ENCODE measurements around the gene DNAI2. TPM values are rescaled to one million over a fixed set of nuclear protein-coding genes. Genes with fewer than 3 reads are reported as not detected.

Gene DNAI2
- total and polyA plus RNA-seq, 4 experiments from 2014 or later: 0.28 to 8.4 (median 6.0) TPM; not detected in 1

GRCh38 chr17:74335529-74336062, 61.6 kb downstream of the DNAI2 start:
- ChIA-PET POLR2A (ENCODE audit: partially characterized antibody) (no interaction called here), CTCF (ENCODE audit: partially characterized antibody) (interaction anchor here (1.9 kb wide), 1 partner anchor 33 kb away, joined by 7 read pairs; no protein-coding TSS in a partner anchor)
- Mint-ChIP-seq H3K4me1 (peaks cover 0 to 1% (median 0%) of the 10 kb centered on the region in 4 donors), H3K27me3 (no peaks in the 10 kb centered on the region), H3K9me3 (no peaks in the 10 kb centered on the region), H3K36me3 (no peaks in the 10 kb centered on the region), H3K27ac (peak overlapping the region in 1 of 7 donors; percentile 53), H3K4me3 (no peak overlapping the region)
- no peak for DNase-seq
- Histone ChIP-seq H3K9me3 (ENCODE audit: control insufficient read depth in 1 of 2, low read length in 2 of 2) (no peaks in the 10 kb centered on the region), H3K27ac (ENCODE audit: low read depth, low read length) (no peak overlapping the region), H3K36me3 (ENCODE audit: insufficient read depth, low read length) (no peaks in the 10 kb centered on the region), H3K4me1 (ENCODE audit: insufficient read depth, low read length) (no peaks in the 10 kb centered on the region), H3K27me3 (ENCODE audit: insufficient read depth, low read length) (no peaks in the 10 kb centered on the region), H3K4me3 (ENCODE audit: low read length in 2 of 2) (no peak overlapping the region)
- intact Hi-C loops (cut with micrococcal nuclease): no loop called here

GRCh38 chr17:74336307-74336706, 62.3 kb downstream of the DNAI2 start:
- intact Hi-C loops (cut with micrococcal nuclease): no loop called here
- ChIA-PET POLR2A (ENCODE audit: partially characterized antibody) (no interaction called here), CTCF (ENCODE audit: partially characterized antibody) (interaction anchor here (1.9 kb wide), 1 partner anchor 32 kb away, joined by 7 read pairs; no protein-coding TSS in a partner anchor)
- Histone ChIP-seq H3K27me3 (ENCODE audit: insufficient read depth, low read length) (no peaks in the 10 kb centered on the region), H3K9me3 (ENCODE audit: control insufficient read depth in 1 of 2, low read length in 2 of 2) (no peaks in the 10 kb centered on the region), H3K4me1 (ENCODE audit: insufficient read depth, low read length) (no peaks in the 10 kb centered on the region), H3K36me3 (ENCODE audit: insufficient read depth, low read length) (no peaks in the 10 kb centered on the region), H3K4me3 (ENCODE audit: low read length in 2 of 2) (no peak overlapping the region), H3K27ac (ENCODE audit: low read depth, low read length) (no peak overlapping the region)
- Mint-ChIP-seq H3K4me3 (no peak overlapping the region), H3K36me3 (no peaks in the 10 kb centered on the region), H3K4me1 (peaks cover 0 to 1% (median 0%) of the 10 kb centered on the region in 4 donors), H3K27me3 (no peaks in the 10 kb centered on the region), H3K27ac (no peak overlapping the region), H3K9me3 (no peaks in the 10 kb centered on the region)
- DNase-seq: no peak

GRCh38 chr17:74337834-74338500, 63.9 kb downstream of the DNAI2 start:
- Histone ChIP-seq H3K4me3 (ENCODE audit: low read length in 2 of 2) (no peak overlapping the region), H3K27ac (ENCODE audit: low read depth, low read length) (no peak overlapping the region), H3K36me3 (ENCODE audit: insufficient read depth, low read length) (no peaks in the 10 kb centered on the region), H3K9me3 (ENCODE audit: control insufficient read depth in 1 of 2, low read length in 2 of 2) (no peaks in the 10 kb centered on the region), H3K4me1 (ENCODE audit: insufficient read depth, low read length) (no peaks in the 10 kb centered on the region), H3K27me3 (ENCODE audit: insufficient read depth, low read length) (no peaks in the 10 kb centered on the region)
- Mint-ChIP-seq H3K4me1 (no peaks in the 10 kb centered on the region), H3K4me3 (no peak overlapping the region), H3K27ac (no peak overlapping the region), H3K9me3 (no peaks in the 10 kb centered on the region), H3K27me3 (no peaks in the 10 kb centered on the region), H3K36me3 (no peaks in the 10 kb centered on the region)
- CTCF ChIA-PET (ENCODE audit: partially characterized antibody): no interaction called here
- peak in 1 of 5 donors; percentile 22 for DNase-seq
- intact Hi-C loops (cut with micrococcal nuclease): no loop called here
- POLR2A ChIA-PET (ENCODE audit: partially characterized antibody): no interaction called here

- Histone ChIP-seq H3K9me3 (ENCODE audit: control insufficient read depth in 1 of 2, low read length in 2 of 2) (no peaks in the 10 kb centered on the region), H3K36me3 (ENCODE audit: insufficient read depth, low read length) (no peaks in the 10 kb centered on the region), H3K4me3 (ENCODE audit: low read length in 2 of 2) (no peak overlapping the region), H3K27me3 (ENCODE audit: insufficient read depth, low read length) (no peaks in the 10 kb centered on the region), H3K4me1 (ENCODE audit: insufficient read depth, low read length) (no peaks in the 10 kb centered on the region), H3K27ac (ENCODE audit: low read depth, low read length) (no peak overlapping the region)
- Mint-ChIP-seq H3K36me3 (no peaks in the 10 kb centered on the region), H3K27me3 (no peaks in the 10 kb centered on the region), H3K27ac (no peak overlapping the region), H3K4me3 (no peak overlapping the region), H3K4me1 (no peaks in the 10 kb centered on the region), H3K9me3 (no peaks in the 10 kb centered on the region)
- intact Hi-C loops (cut with micrococcal nuclease): no loop called here
- CTCF ChIA-PET (ENCODE audit: partially characterized antibody): no interaction called here
- POLR2A ChIA-PET (ENCODE audit: partially characterized antibody): no interaction called here
- peak in 1 of 5 donors; percentile 21 for DNase-seq
Observed at GRCh38 chr17:74339537-74340195, 65.6 kb downstream of the DNAI2 start.

GRCh38 chr17:74340470-74341023, 66.5 kb downstream of the DNAI2 start:
- POLR2A ChIA-PET (ENCODE audit: partially characterized antibody): no interaction called here

GRCh38 chr17:74342224-74342623, 68.2 kb downstream of the DNAI2 start:
- Mint-ChIP-seq H3K4me1 (no peaks in the 10 kb centered on the region), H3K36me3 (no peaks in the 10 kb centered on the region), H3K9me3 (no peaks in the 10 kb centered on the region), H3K27ac (no peak overlapping the region), H3K27me3 (no peaks in the 10 kb centered on the region), H3K4me3 (no peak overlapping the region)
- Histone ChIP-seq H3K4me3 (ENCODE audit: low read length in 2 of 2) (no peak overlapping the region), H3K4me1 (ENCODE audit: insufficient read depth, low read length) (no peaks in the 10 kb centered on the region), H3K9me3 (ENCODE audit: control insufficient read depth in 1 of 2, low read length in 2 of 2) (no peaks in the 10 kb centered on the region), H3K27ac (ENCODE audit: low read depth, low read length) (no peak overlapping the region), H3K27me3 (ENCODE audit: insufficient read depth, low read length) (no peaks in the 10 kb centered on the region), H3K36me3 (ENCODE audit: insufficient read depth, low read length) (no peaks in the 10 kb centered on the region)
- peak in 1 of 5 donors; percentile 33 for DNase-seq
- POLR2A ChIA-PET (ENCODE audit: partially characterized antibody): no interaction called here
- CTCF ChIA-PET (ENCODE audit: partially characterized antibody): no interaction called here
- intact Hi-C loops (cut with micrococcal nuclease): no loop called here

More at GRCh38 chr17:74340470-74341023, 66.5 kb downstream of the DNAI2 start:
- Mint-ChIP-seq H3K9me3 (no peaks in the 10 kb centered on the region), H3K27me3 (no peaks in the 10 kb centered on the region), H3K36me3 (no peaks in the 10 kb centered on the region), H3K4me3 (no peak overlapping the region), H3K4me1 (no peaks in the 10 kb centered on the region), H3K27ac (no peak overlapping the region)
- intact Hi-C loops (cut with micrococcal nuclease): no loop called here
- H3K27ac ChIP-seq (ENCODE audit: low read depth, low read length): no peak overlapping the region
- no peak overlapping the region for H3K4me3 ChIP-seq (ENCODE audit: low read length in 2 of 2)
- no peaks in the 10 kb centered on the region for H3K36me3 ChIP-seq (ENCODE audit: insufficient read depth, low read length)
- CTCF ChIA-PET (ENCODE audit: partially characterized antibody): no interaction called here
- H3K4me1 ChIP-seq (ENCODE audit: insufficient read depth, low read length): no peaks in the 10 kb centered on the region
- DNase-seq: no peak
- H3K9me3 ChIP-seq (ENCODE audit: control insufficient read depth in 1 of 2, low read length in 2 of 2): no peaks in the 10 kb centered on the region
- no peaks in the 10 kb centered on the region for H3K27me3 ChIP-seq (ENCODE audit: insufficient read depth, low read length)

- Histone ChIP-seq H3K4me1 (ENCODE audit: insufficient read depth, low read length) (no peaks in the 10 kb centered on the region), H3K27me3 (ENCODE audit: insufficient read depth, low read length) (no peaks in the 10 kb centered on the region), H3K36me3 (ENCODE audit: insufficient read depth, low read length) (no peaks in the 10 kb centered on the region), H3K27ac (ENCODE audit: low read depth, low read length) (no peak overlapping the region), H3K4me3 (ENCODE audit: low read length in 2 of 2) (no peak overlapping the region), H3K9me3 (ENCODE audit: control insufficient read depth in 1 of 2, low read length in 2 of 2) (no peaks in the 10 kb centered on the region)
- Mint-ChIP-seq H3K9me3 (no peaks in the 10 kb centered on the region), H3K36me3 (no peaks in the 10 kb centered on the region), H3K27ac (no peak overlapping the region), H3K4me1 (no peaks in the 10 kb centered on the region), H3K27me3 (no peaks in the 10 kb centered on the region), H3K4me3 (no peak overlapping the region)
- no peak for DNase-seq
- intact Hi-C loops (cut with micrococcal nuclease): no loop called here
- ChIA-PET CTCF (ENCODE audit: partially characterized antibody) (no interaction called here), POLR2A (ENCODE audit: partially characterized antibody) (no interaction called here)
Observed at GRCh38 chr17:74343121-74343520, 69.1 kb downstream of the DNAI2 start.
